ENCODE measurements around the gene ADCY2.

DNA sequence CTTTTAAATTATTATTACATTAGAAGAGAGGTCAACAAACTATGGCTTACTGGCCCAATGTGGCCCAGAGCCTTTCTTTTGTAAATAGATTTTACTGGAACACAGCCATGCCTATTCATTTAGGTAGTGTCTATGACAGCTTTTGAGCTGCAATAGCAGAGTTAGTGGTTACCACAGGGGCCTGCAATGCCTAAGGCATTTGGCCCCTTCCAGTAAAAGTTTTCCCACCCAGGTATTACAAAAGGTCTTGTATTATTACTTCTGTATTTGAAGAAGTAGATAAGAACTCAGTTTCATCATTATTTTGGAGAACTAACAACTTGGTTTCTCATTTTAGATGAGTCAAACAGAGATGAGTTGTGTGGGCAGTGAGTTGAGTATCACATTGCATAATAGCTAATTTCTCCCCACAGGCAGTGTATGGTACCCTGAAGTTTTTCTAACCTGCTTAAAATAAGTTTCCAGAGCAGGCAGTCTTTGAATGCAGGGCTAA is 482.5 kb downstream of the ADCY2 start:
- TF ChIP-seq POLR2A (IDR thresholded peaks at IDR 0.05): no peak
- TF ChIP-seq, protein P1, sequence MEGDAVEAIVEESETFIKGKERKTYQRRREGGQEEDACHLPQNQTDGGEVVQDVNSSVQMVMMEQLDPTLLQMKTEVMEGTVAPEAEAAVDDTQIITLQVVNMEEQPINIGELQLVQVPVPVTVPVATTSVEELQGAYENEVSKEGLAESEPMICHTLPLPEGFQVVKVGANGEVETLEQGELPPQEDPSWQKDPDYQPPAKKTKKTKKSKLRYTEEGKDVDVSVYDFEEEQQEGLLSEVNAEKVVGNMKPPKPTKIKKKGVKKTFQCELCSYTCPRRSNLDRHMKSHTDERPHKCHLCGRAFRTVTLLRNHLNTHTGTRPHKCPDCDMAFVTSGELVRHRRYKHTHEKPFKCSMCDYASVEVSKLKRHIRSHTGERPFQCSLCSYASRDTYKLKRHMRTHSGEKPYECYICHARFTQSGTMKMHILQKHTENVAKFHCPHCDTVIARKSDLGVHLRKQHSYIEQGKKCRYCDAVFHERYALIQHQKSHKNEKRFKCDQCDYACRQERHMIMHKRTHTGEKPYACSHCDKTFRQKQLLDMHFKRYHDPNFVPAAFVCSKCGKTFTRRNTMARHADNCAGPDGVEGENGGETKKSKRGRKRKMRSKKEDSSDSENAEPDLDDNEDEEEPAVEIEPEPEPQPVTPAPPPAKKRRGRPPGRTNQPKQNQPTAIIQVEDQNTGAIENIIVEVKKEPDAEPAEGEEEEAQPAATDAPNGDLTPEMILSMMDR (IDR thresholded peaks at IDR 0.05): no peak

Data from heart left ventricle (tissue), 13 donors.